Activated gamma-delta T cell treated with anti-CD3 and anti-CD28 coated beads, Interleukin-2, amount 50 U/mL, for 16 hours (primary cell): Measurements from ENCODE around the gene CCDC110.
"Not testable (repeated sequence)": the region's sequence is repeated elsewhere in the genome, so short reads cannot be mapped to it uniquely, and the experiment has no call there.

Experiments used
- DNase-seq: peaks from one replicate; pipeline ENCODE4 v3.0.0-alpha.2; 2020; ENCODE audit warnings: low read depth

Gene CCDC110

GRCh38 chr4:185471235-185472102 lies at the start of gene CCDC110:
Gene CCDC110 (minus strand): TSS chr4:185471733. CDS start chr4:185471683, 50 bp downstream.
- DNase-seq = peak; percentile 79

GRCh38 chr4:185520119-185520518 lies 48.6 kb upstream of the CCDC110 start:
- DNase-seq = no peak

- no peak for DNase-seq
Observed at GRCh38 chr4:185518494-185518893, 47.0 kb upstream of the CCDC110 start.

GRCh38 chr4:185518069-185518468 lies 46.5 kb upstream of the CCDC110 start:
- no peak for DNase-seq

- no peak for DNase-seq
Observed at GRCh38 chr4:185515248-185515647, 43.7 kb upstream of the CCDC110 start.

GRCh38 chr4:185514182-185514697 lies 42.7 kb upstream of the CCDC110 start:
- no peak for DNase-seq

GRCh38 chr4:185513489-185514181 lies 42.1 kb upstream of the CCDC110 start:
- DNase-seq = no peak

GRCh38 chr4:185512516-185512915 lies 41.0 kb upstream of the CCDC110 start:
- DNase-seq = no peak

GRCh38 chr4:185511243-185511642 lies 39.7 kb upstream of the CCDC110 start:
- not testable (repeated sequence) for DNase-seq

GRCh38 chr4:185510806-185511205 lies 39.3 kb upstream of the CCDC110 start:
- DNase-seq = no peak

GRCh38 chr4:185508181-185508580 lies 36.6 kb upstream of the CCDC110 start:
- no peak for DNase-seq

- no peak for DNase-seq
Observed at GRCh38 chr4:185506422-185506821, 34.9 kb upstream of the CCDC110 start.

GRCh38 chr4:185504098-185505047 lies 32.8 kb upstream of the CCDC110 start:
- no peak for DNase-seq

GRCh38 chr4:185502386-185502785 lies 30.9 kb upstream of the CCDC110 start:
- no peak for DNase-seq

GRCh38 chr4:185500576-185500975 lies 29.0 kb upstream of the CCDC110 start:
- DNase-seq = no peak

- DNase-seq = no peak
Observed at GRCh38 chr4:185500035-185500434, 28.5 kb upstream of the CCDC110 start.

- no peak for DNase-seq
Observed at GRCh38 chr4:185488650-185489049, 17.1 kb upstream of the CCDC110 start.

GRCh38 chr4:185481401-185481800 lies 9.9 kb upstream of the CCDC110 start:
- DNase-seq = no peak

GRCh38 chr4:185480016-185480732 lies 8.6 kb upstream of the CCDC110 start:
- no peak for DNase-seq

- no peak for DNase-seq
Observed at GRCh38 chr4:185479507-185479971, 8.0 kb upstream of the CCDC110 start.

- no peak for DNase-seq
Observed at GRCh38 chr4:185473247-185473646, 1.7 kb upstream of the CCDC110 start.
